Measurements from ENCODE around the gene CCDC171. TPM values are rescaled to one million over a fixed set of nuclear protein-coding genes. Genes with fewer than 3 reads are reported as not detected.
A peak's percentile ranks its signal among the peaks of the same experiment; 100 is the strongest.

Gene CCDC171
- total RNA-seq, 1 experiment from 2014 or later, result 2.6 TPM

DNA sequence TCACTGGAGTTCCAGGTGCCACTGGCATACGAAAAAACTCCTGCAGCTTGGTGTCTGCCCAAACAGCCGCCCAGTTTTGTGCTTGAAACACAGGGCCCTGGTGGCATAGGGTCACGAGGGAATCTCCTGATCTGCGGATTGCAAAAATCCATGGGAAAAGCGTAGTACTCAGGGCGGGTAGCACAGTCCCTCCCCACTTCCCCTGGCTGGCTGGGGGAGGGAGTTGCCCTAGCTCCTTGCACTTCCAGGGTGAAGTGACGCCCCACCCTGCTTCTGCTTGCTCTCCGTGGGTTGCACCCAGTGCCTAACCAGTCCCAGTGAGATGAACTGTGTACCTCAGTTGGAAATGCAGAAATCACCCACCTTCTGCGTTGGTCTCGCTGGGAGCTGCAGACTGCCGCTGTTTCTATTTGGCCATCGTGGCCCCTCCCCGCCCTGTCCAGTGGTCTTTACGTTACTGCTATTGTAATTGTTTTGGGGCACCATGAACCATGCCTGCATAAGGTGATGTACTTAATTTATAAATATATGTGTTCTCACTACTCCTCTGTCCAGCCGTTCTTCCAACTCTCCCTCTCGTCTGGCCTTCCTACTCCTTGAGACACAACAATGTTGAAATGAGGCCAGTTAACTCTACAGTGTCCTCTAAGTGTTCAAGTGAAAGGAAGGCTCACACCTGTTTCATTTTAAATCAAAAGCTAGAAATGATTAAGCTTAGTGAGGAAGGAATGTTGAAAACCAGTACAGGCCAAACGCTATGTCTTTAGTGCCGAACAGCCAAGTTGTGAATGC is 65.9 kb downstream of the CCDC171 start:
- Histone ChIP-seq H3K4me3 (replicated peaks in 1 of 2; ENCODE audit: low read depth in 1 of 2, low read length in 2 of 2) (no peak overlapping the region), H3K9ac (ENCODE audit: low read length) (no peak overlapping the region), H3K4me2 (ENCODE audit: low read length) (no peak overlapping the region), H4K20me1 (ENCODE audit: insufficient read depth) (no peaks in the 10 kb centered on the region), H3K27ac (ENCODE audit: low read depth, low read length) (no peak overlapping the region), H2AFZ (ENCODE audit: low read depth, low read length, poor library complexity, severe bottlenecking) (no peak overlapping the region), H3K79me2 (ENCODE audit: insufficient read depth, low read length) (no peaks in the 10 kb centered on the region), H3K27me3 (ENCODE audit: insufficient read depth, low read length) (no peaks in the 10 kb centered on the region), H3K9me3 (ENCODE audit: control insufficient read depth in 1 of 2, insufficient read depth in 1 of 2, low read depth in 1 of 2, low read length in 2 of 2) (no peaks in the 10 kb centered on the region), H3K36me3 (ENCODE audit: control insufficient read depth in 1 of 2, insufficient read depth in 2 of 2, low read length in 2 of 2) (no peaks in the 10 kb centered on the region), H3K9me2 (ENCODE audit: insufficient read depth) (no peaks in the 10 kb centered on the region), H3K4me1 (ENCODE audit: control insufficient read depth in 1 of 2, insufficient read depth in 2 of 2, low read length in 2 of 2) (no peaks in the 10 kb centered on the region)
- no peak for ATAC-seq
- TF ChIP-seq SP1 (IDR thresholded peaks at IDR 0.05; ENCODE audit: low read depth) (no peak), CBX3 (IDR thresholded peaks at IDR 0.05; ENCODE audit: low read depth) (no peak)
- TF ChIP-seq, protein P1, sequence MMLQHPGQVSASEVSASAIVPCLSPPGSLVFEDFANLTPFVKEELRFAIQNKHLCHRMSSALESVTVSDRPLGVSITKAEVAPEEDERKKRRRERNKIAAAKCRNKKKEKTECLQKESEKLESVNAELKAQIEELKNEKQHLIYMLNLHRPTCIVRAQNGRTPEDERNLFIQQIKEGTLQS (IDR thresholded peaks at IDR 0.05), result no peak
- intact Hi-C loops (cut with micrococcal nuclease), result no loop called here
- DNase-seq (ENCODE audit: low read depth, low spot score), result no peak
- POLR2A ChIA-PET, result no interaction called here
- CTCF ChIA-PET, result interaction anchor here (1.0 kb wide), 1 partner anchor 12 kb away, joined by 5 read pairs; no protein-coding TSS in a partner anchor
- no TSS peak for BruUV-seq (replicated peaks)
- RAD21 ChIA-PET (ENCODE audit: low non-redundant PET in 1 of 2, low total read pairs in 2 of 2, uncharacterized antibody in 2 of 2, unreplicated experiment in 2 of 2), result no interaction called here

DNA sequence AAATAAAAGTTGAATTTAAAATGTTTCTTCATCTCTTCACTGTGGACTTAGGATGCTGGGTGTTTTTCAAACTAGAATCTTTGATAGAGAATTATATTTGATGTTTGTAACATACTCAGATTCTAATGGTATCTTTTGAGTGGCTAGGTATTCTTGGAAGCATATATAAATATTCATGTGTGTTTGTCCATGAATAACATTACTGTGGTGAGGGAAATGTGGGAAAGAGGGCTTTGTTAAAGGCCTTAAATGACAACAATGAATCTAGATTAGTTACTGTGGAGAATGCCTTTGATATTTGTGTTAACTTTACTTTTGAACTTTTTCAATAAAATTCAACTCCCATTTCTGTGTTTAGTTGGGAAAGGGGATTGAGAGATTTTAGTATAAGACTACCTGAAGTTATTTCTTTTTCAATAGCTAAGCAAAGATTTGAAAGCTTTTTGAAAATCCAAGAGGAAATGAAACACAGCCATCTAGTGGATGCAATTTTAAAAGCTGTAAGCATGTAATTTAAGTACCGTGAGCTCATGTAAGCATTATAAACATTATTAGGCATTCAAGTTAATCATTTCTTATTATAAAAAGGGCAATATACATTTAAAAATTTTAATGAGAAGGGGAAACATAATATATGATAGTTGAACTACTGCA is 69.6 kb downstream of the CCDC171 start:
- Histone ChIP-seq H4K20me1 (ENCODE audit: insufficient read depth) (no peaks in the 10 kb centered on the region), H2AFZ (ENCODE audit: low read depth, low read length, poor library complexity, severe bottlenecking) (no peak overlapping the region), H3K27ac (ENCODE audit: low read depth, low read length) (no peak overlapping the region), H3K9me3 (ENCODE audit: control insufficient read depth in 1 of 2, insufficient read depth in 1 of 2, low read depth in 1 of 2, low read length in 2 of 2) (no peaks in the 10 kb centered on the region), H3K36me3 (ENCODE audit: control insufficient read depth in 1 of 2, insufficient read depth in 2 of 2, low read length in 2 of 2) (no peaks in the 10 kb centered on the region), H3K4me2 (ENCODE audit: low read length) (no peak overlapping the region), H3K9me2 (ENCODE audit: insufficient read depth) (no peaks in the 10 kb centered on the region), H3K27me3 (ENCODE audit: insufficient read depth, low read length) (no peaks in the 10 kb centered on the region), H3K4me3 (replicated peaks in 1 of 2; ENCODE audit: low read depth in 1 of 2, low read length in 2 of 2) (no peak overlapping the region), H3K4me1 (ENCODE audit: control insufficient read depth in 1 of 2, insufficient read depth in 2 of 2, low read length in 2 of 2) (no peaks in the 10 kb centered on the region), H3K79me2 (ENCODE audit: insufficient read depth, low read length) (no peaks in the 10 kb centered on the region), H3K9ac (ENCODE audit: low read length) (no peak overlapping the region)
- ATAC-seq (no peak), DNase-seq (ENCODE audit: low read depth, low spot score) (peak; percentile 15)
- CTCF ChIA-PET, result interaction anchor here (0.7 to 1.4 kb wide), 10 partner anchors 8 to 480 kb away, joined by 3 to 11 read pairs (median 4); partner anchors contain the start of gene CCDC171
- POLR2A ChIA-PET, result no interaction called here
- intact Hi-C loops (cut with micrococcal nuclease), result no loop called here
- RAD21 ChIA-PET (ENCODE audit: low non-redundant PET in 1 of 2, low total read pairs in 2 of 2, uncharacterized antibody in 2 of 2, unreplicated experiment in 2 of 2), result no interaction called here
- no TSS peak for BruUV-seq (replicated peaks)
- TF ChIP-seq CEBPB (IDR thresholded peaks at IDR 0.05; ENCODE audit: low read depth) (no peak), POLR2A (IDR thresholded peaks at IDR 0.05; ENCODE audit: borderline replicate concordance, extremely low read depth, insufficient read depth, insufficient read length) (no peak), RAD21 (IDR thresholded peaks at IDR 0.05; ENCODE audit: low read depth) (peak; percentile 56), TCF7L2 (IDR thresholded peaks at IDR 0.05; ENCODE audit: borderline replicate concordance, extremely low read depth, insufficient read depth, insufficient read length) (no peak), ELF1 (IDR thresholded peaks at IDR 0.05; ENCODE audit: borderline replicate concordance, low read depth) (no peak), POLR2AphosphoS5 (IDR thresholded peaks at IDR 0.05; ENCODE audit: low read depth, low read length) (no peak), CTCF (IDR thresholded peaks at IDR 0.05 in 2 of 3, conservative IDR thresholded peaks at IDR 0.05 in 1 of 3; ENCODE audit: borderline replicate concordance in 1 of 3, insufficient read depth in 1 of 3, low read depth in 2 of 3, low read length in 2 of 3) (peak; percentile 19 to 65 (median 45); a peak in 4 of 6 replicates), SIN3A (IDR thresholded peaks at IDR 0.05; ENCODE audit: low read depth) (no peak), SP1 (IDR thresholded peaks at IDR 0.05; ENCODE audit: low read depth) (no peak), REST (IDR thresholded peaks at IDR 0.05; ENCODE audit: low read depth) (no peak)
- TF ChIP-seq, protein P1 (IDR thresholded peaks at IDR 0.05), result no peak
